ENCODE data around the gene SVEP1. TPM values are rescaled to one million over a fixed set of nuclear protein-coding genes. Genes with fewer than 3 reads are reported as not detected.

SVEP1 gene
- total RNA-seq (2014; rRNA removed; shearing (Covaris generic)) (0.50 and 0.63 TPM in 2 replicates), polyA plus RNA-seq (2016; fragmentation: Nextera tagmentation; extraction: Ambion mirVana) (0.17 and 0.18 TPM in 2 replicates)
- long read RNA-seq: 0 reads

DNA sequence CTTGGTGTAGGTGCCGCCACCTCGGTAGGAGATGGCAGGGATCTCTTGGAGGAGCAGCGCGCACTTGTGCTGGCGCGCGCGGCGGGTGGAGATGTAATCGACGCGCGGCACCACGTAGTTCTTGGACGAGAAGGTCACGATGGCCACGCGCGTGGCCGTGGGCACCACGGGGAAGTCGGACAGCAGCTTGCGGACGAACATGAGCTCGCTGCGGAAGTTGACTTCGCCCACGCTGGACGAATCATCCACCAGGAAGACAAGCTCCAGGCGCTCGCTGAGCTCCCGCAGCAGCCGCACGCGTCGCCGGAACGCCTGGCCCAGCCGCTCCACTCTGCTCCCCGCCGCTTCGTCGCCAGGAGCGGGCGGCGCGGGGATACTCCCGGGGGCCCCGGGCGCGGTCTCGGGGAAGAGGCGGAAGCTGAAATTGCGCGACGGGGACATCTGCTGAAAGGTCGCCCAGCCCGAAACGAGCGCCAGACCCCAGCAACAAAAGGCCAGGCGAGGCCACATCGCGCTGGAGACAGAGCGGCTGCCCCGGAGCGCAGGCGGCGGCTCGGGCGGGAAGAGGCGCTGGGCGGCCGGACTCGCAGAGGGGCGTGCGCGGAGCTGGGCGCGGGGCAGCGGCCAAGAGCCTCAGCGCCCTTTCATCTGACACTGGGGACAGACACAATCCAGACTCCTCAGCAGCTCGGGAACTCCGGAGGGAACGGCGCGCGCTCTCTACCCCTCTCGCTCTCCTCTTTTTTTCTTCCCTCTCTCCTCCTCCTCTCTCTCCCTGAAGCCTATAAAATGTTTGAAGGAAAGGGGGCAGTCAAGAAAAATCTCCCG, at the start of gene SVEP1:
SVEP1 (minus strand) TSS at position 708 of the 828 bp plus-strand sequence; CDS start at position 510, 198 bp downstream.
- Histone ChIP-seq H3K4me3 (peak within 1 kb of the TSS; percentile 70), H3K79me2 (replicated peaks; ENCODE audit: insufficient read depth) (no peaks in the 10 kb centered on the region), H3F3A (replicated peaks; ENCODE audit: low read depth) (no peaks in the 10 kb centered on the region), H3K27ac (ENCODE audit: low read depth) (no peak within 1 kb of the TSS), H2AFZ (peak within 1 kb of the TSS; percentile 75), H3K4me1 (ENCODE audit: insufficient read depth) (peaks cover 33% of the 10 kb centered on the region), H3K27me3 (ENCODE audit: insufficient read depth) (peaks cover 55% of the 10 kb centered on the region), H3K9me2 (ENCODE audit: insufficient read depth) (no peaks in the 10 kb centered on the region), H3K4me2 (peak within 1 kb of the TSS; percentile 82), H4K20me1 (replicated peaks; ENCODE audit: insufficient read depth) (no peaks in the 10 kb centered on the region), H3K36me3 (ENCODE audit: insufficient read depth) (no peaks in the 10 kb centered on the region)
- Mint-ChIP-seq H3K27me3 (ENCODE audit: insufficient read depth, low read depth, poor library complexity) (peaks cover 41% of the 10 kb centered on the region), H3K4me3 (peak within 1 kb of the TSS; percentile 72), H3K9me3 (peaks cover 3% of the 10 kb centered on the region; the same call in 1 of the 3 replicates), H3K27ac (no peak within 1 kb of the TSS), H3K36me3 (ENCODE audit: low read depth) (no peaks in the 10 kb centered on the region), H3K4me1 (peaks cover 26% of the 10 kb centered on the region; the same call in 2 of the 3 replicates)
- TF ChIP-seq ZNF114 (CRISPR knock-in tag; IDR thresholded peaks at IDR 0.05) (no peak), EZH2 (IDR thresholded peaks at IDR 0.05; ENCODE audit: low read depth, unreplicated experiment) (peak; percentile 25), POLR2AphosphoS5 (IDR thresholded peaks at IDR 0.05; ENCODE audit: low read depth) (no peak)
- TF ChIP-seq, protein P1, sequence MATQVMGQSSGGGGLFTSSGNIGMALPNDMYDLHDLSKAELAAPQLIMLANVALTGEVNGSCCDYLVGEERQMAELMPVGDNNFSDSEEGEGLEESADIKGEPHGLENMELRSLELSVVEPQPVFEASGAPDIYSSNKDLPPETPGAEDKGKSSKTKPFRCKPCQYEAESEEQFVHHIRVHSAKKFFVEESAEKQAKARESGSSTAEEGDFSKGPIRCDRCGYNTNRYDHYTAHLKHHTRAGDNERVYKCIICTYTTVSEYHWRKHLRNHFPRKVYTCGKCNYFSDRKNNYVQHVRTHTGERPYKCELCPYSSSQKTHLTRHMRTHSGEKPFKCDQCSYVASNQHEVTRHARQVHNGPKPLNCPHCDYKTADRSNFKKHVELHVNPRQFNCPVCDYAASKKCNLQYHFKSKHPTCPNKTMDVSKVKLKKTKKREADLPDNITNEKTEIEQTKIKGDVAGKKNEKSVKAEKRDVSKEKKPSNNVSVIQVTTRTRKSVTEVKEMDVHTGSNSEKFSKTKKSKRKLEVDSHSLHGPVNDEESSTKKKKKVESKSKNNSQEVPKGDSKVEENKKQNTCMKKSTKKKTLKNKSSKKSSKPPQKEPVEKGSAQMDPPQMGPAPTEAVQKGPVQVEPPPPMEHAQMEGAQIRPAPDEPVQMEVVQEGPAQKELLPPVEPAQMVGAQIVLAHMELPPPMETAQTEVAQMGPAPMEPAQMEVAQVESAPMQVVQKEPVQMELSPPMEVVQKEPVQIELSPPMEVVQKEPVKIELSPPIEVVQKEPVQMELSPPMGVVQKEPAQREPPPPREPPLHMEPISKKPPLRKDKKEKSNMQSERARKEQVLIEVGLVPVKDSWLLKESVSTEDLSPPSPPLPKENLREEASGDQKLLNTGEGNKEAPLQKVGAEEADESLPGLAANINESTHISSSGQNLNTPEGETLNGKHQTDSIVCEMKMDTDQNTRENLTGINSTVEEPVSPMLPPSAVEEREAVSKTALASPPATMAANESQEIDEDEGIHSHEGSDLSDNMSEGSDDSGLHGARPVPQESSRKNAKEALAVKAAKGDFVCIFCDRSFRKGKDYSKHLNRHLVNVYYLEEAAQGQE (IDR thresholded peaks at IDR 0.05; ENCODE audit: unreplicated experiment): no peak
- ATAC-seq: peak; percentile 81
- DNase-seq (ENCODE audit: low spot score): peak; percentile 70

DNA sequence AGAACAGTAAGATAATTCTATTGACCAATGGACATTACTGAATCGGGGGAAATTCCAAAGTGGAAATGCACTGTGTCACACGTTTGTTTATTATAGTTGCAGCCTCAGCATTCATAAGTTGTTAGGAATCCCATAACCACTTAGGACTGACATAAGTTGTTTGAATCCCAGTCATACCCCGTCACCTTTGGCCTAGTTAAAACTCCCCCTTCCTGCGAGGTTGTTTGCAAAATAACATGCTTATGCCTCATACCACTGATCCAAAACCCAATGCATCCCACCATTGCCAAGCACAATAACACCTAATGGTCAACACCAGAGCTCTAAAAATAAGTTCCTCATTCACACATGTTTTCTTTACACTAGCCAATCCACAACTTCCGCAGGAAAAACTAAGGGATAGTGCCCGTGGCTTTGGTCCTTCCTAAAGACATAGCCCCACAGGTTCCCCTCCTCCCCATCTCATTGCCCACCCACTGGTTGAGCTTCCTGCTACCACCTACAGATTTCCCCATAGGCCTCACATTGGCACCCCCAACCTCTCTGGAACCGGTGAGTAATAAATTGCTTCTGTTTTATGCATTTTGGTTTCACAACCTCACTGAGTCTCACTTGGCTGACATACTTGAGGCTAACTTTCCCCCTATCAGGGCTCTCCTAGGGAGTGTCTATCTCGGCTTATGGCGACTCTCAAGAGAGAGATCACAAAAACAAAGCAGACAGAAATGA, 46.7 kb upstream of the SVEP1 start:
- no peaks in the 10 kb centered on the region for H3K4me1 ChIP-seq (ENCODE audit: insufficient read depth)
- TF ChIP-seq ZNF114 (CRISPR knock-in tag; IDR thresholded peaks at IDR 0.05) (no peak), NANOG (IDR thresholded peaks at IDR 0.05; ENCODE audit: borderline replicate concordance) (no peak)
- H3K9me3 Mint-ChIP-seq: no peaks in the 10 kb centered on the region; the same call in 2 of the 3 replicates
- no peaks in the 10 kb centered on the region for H3K36me3 Mint-ChIP-seq (ENCODE audit: low read depth)
- H4K20me1 ChIP-seq (replicated peaks; ENCODE audit: insufficient read depth): no peaks in the 10 kb centered on the region
- H3K27me3 Mint-ChIP-seq (ENCODE audit: insufficient read depth, low read depth, poor library complexity): no peaks in the 10 kb centered on the region
- H3K4me3 ChIP-seq: no peak overlapping the region
- no peaks in the 10 kb centered on the region for H3K36me3 ChIP-seq (ENCODE audit: insufficient read depth)
- no peak overlapping the region for H3K27ac ChIP-seq (ENCODE audit: low read depth)
- no peaks in the 10 kb centered on the region for H3K79me2 ChIP-seq (replicated peaks; ENCODE audit: insufficient read depth)
- peak; percentile 5 for DNase-seq (ENCODE audit: low spot score)
- no peaks in the 10 kb centered on the region for H3F3A ChIP-seq (replicated peaks; ENCODE audit: low read depth)
- H3K27me3 ChIP-seq (ENCODE audit: insufficient read depth): no peaks in the 10 kb centered on the region
- H3K4me1 Mint-ChIP-seq: peaks cover 10% of the 10 kb centered on the region
- H3K27ac Mint-ChIP-seq: no peak overlapping the region
- no peaks in the 10 kb centered on the region for H3K9me2 ChIP-seq (ENCODE audit: insufficient read depth)
- no peak for ATAC-seq
- peak overlapping the region; percentile 12; the same call in 1 of the 2 replicates for H2AFZ ChIP-seq
- H3K4me3 Mint-ChIP-seq: no peak overlapping the region
- H3K4me2 ChIP-seq: no peak overlapping the region
